Measurements from ENCODE around the gene STOML3. TPM values are rescaled to one million over a fixed set of nuclear protein-coding genes. Genes with fewer than 3 reads are reported as not detected.

The STOML3 gene, protein sequence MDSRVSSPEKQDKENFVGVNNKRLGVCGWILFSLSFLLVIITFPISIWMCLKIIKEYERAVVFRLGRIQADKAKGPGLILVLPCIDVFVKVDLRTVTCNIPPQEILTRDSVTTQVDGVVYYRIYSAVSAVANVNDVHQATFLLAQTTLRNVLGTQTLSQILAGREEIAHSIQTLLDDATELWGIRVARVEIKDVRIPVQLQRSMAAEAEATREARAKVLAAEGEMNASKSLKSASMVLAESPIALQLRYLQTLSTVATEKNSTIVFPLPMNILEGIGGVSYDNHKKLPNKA
- not detected in 2 replicates for total RNA-seq

DNA sequence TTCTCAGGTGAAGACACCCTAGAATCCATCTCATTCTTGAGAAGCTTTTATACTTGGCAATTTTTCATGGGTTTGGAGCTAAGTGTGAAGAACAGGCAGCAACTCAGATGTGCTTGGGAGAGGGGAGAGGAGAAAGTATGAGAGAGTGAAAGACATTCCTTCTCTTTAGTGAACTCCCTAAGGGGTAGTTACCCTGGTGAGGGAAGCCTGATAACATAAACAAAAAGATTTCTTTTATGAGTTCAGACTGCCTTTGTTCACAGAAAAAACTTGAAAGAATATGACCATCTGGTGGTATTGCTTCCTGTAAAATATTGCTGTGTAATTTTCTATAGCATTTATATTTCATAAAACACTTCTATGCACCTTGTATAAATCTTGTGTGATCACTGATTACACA lies at the start of gene STOML3:
Gene STOML3, minus strand, starts transcription at position 139 of the 400 bp plus-strand sequence. Its CDS starts 110 bp downstream, at position 29.
- no peak within 1 kb of the TSS for H3K4me3 Mint-ChIP-seq
- no peaks in the 10 kb centered on the region for H3K27me3 Mint-ChIP-seq (ENCODE audit: insufficient read depth)
- H3K9me3 Mint-ChIP-seq: no peaks in the 10 kb centered on the region
- no peaks in the 10 kb centered on the region for H3K4me1 Mint-ChIP-seq (ENCODE audit: low read depth)
- intact Hi-C loops (cut with micrococcal nuclease): no loop called here
- no peak for DNase-seq (ENCODE audit: low spot score)
- H3K36me3 Mint-ChIP-seq (ENCODE audit: low read depth): no peaks in the 10 kb centered on the region
- no peak within 1 kb of the TSS for H3K27ac Mint-ChIP-seq

DNA sequence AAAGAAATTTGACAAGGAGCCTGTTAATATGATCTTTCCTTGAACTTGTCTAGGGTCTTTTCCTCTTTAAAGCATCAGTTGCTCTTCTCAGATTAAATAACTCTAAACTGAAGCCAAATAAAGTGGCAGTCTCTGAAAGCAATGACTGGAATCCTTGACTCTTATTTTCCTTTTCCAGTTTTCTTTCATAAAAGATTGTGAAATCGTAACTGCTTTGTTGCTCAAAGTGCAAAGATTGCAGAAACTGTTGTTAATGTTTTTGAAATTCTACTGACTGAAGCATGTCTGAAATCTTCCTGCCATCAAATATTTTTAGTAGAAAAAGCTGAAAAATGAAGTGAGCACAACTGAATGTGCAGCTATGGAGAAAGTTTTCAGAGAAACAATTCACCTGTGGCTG lies 49.6 kb upstream of the STOML3 start:
- H3K36me3 Mint-ChIP-seq (ENCODE audit: low read depth): peaks cover 24% of the 10 kb centered on the region
- intact Hi-C loops (cut with micrococcal nuclease): no loop called here
- H3K27me3 Mint-ChIP-seq (ENCODE audit: insufficient read depth): no peaks in the 10 kb centered on the region
- peak overlapping the region; percentile 24 for H3K27ac Mint-ChIP-seq
- DNase-seq (ENCODE audit: low spot score): no peak
- peaks cover 50% of the 10 kb centered on the region for H3K4me1 Mint-ChIP-seq (ENCODE audit: low read depth)
- no peaks in the 10 kb centered on the region for H3K9me3 Mint-ChIP-seq
- H3K4me3 Mint-ChIP-seq: peak overlapping the region; percentile 63

DNA sequence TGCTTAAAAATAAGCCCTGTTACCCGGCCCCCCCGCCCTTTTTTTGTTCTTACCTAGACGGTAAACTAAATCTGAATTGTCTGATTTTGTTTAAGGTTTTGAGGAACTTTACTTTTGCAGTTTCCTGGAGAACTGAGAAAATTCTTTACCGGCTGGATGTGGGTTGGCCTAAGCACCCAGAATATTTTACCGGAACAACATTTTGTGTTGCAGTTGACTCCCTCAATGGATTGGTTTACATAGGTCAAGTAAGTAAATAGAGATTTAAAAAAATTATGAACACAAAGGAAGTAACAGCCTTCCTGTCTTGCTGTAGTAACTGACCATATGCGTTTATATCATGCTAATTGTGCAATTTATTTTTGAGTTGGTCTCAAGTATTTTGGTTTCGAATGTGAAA lies 48.4 kb upstream of the STOML3 start:
- H3K4me3 Mint-ChIP-seq: peak overlapping the region; percentile 91
- intact Hi-C loops (cut with micrococcal nuclease): loop anchor here (2.0 to 5.0 kb wide), 5 partner anchors 158 to 1982 kb away; partner anchors contain the start of genes LHFPL6 and SUPT20H
- H3K27me3 Mint-ChIP-seq (ENCODE audit: insufficient read depth): no peaks in the 10 kb centered on the region
- no peak for DNase-seq (ENCODE audit: low spot score)
- H3K9me3 Mint-ChIP-seq: no peaks in the 10 kb centered on the region
- peaks cover 56% of the 10 kb centered on the region for H3K4me1 Mint-ChIP-seq (ENCODE audit: low read depth)
- H3K27ac Mint-ChIP-seq: peak overlapping the region; percentile 94
- peaks cover 17% of the 10 kb centered on the region for H3K36me3 Mint-ChIP-seq (ENCODE audit: low read depth)

DNA sequence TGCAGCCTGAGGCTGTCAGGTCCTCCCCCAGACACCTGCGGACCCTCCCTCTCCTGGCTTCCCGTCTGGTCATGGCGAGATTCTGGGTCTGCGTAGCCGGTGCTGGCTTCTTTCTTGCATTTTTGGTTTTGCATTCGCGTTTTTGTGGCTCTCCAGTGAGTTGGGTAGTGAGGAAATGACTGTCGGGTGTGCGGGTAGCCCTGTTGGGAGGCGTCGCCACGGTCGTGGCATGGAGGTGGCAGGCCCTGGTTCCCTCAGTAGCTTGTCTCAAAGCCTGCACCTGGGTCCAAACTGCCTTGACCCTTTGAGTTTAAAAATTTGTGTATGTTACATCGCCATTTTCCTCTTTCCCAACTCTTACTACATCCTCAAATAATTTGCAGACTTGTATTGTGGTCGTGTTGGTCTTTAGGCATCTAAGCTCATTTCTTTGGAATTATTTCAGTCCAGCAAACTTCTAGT lies 48.0 kb upstream of the STOML3 start:
- Mint-ChIP-seq H3K4me3 (peak overlapping the region; percentile 91), H3K4me1 (ENCODE audit: low read depth) (peaks cover 58% of the 10 kb centered on the region), H3K27ac (peak overlapping the region; percentile 94), H3K9me3 (no peaks in the 10 kb centered on the region), H3K27me3 (ENCODE audit: insufficient read depth) (no peaks in the 10 kb centered on the region), H3K36me3 (ENCODE audit: low read depth) (peaks cover 15% of the 10 kb centered on the region)
- intact Hi-C loops (cut with micrococcal nuclease): loop anchor here (1.0 to 5.0 kb wide), 10 partner anchors 22 to 1981 kb away; partner anchors contain the start of genes COG6, LHFPL6, SUPT20H and UFM1
- DNase-seq (ENCODE audit: low spot score): peak; percentile 68

DNA sequence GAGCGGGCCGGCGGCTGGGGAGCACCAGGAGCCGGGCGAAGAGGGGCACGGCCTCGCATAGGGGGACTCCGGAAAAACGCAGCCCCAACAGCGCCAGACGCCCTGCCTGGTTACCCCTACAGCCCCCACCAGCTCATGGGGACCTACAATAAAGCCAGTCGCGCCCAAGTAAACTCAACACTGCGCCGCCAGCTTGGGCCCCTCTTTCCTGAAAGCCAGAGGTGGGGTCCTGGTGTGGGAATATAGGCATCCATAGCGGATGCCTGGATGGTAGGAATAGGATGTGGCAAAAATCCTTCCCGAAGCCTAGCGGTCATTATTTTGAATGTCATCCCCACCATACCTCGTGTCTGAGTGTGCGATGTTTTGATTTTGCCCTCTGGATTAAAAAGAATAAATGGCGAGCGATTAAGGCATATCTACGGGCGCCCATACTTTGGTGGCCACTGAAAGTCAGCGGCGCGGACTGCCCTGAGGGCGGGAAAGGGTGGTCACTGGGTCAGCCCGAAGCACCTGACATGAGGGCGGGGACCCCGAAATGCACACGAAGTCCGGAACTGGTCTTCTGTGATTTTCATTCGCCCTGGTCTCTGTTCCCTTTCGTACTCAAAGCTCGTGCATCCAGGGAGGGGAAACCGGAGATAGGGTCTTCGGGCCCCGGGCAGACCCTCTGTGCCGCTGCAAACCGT lies 47.4 kb upstream of the STOML3 start, which contains the start of the genes NHLRC3 and PROSER1:
Gene NHLRC3, plus strand, starts transcription at position 577 of the 689 bp plus-strand sequence. CDS start 184 bp downstream, outside the sequence.
Gene PROSER1, minus strand, starts transcription at position 210 of the 689 bp plus-strand sequence. CDS start 847 bp downstream, outside the sequence.
- Mint-ChIP-seq H3K9me3 (no peaks in the 10 kb centered on the region), H3K4me3 (peak within 1 kb of the TSS; percentile 91), H3K36me3 (ENCODE audit: low read depth) (peaks cover 15% of the 10 kb centered on the region), H3K27me3 (ENCODE audit: insufficient read depth) (no peaks in the 10 kb centered on the region), H3K27ac (peak within 1 kb of the TSS; percentile 94), H3K4me1 (ENCODE audit: low read depth) (peaks cover 64% of the 10 kb centered on the region)
- DNase-seq (ENCODE audit: low spot score): peak; percentile 68
- intact Hi-C loops (cut with micrococcal nuclease): loop anchor here (1.0 to 5.0 kb wide), 10 partner anchors 22 to 1981 kb away; partner anchors contain the start of genes COG6, LHFPL6, SUPT20H and UFM1

DNA sequence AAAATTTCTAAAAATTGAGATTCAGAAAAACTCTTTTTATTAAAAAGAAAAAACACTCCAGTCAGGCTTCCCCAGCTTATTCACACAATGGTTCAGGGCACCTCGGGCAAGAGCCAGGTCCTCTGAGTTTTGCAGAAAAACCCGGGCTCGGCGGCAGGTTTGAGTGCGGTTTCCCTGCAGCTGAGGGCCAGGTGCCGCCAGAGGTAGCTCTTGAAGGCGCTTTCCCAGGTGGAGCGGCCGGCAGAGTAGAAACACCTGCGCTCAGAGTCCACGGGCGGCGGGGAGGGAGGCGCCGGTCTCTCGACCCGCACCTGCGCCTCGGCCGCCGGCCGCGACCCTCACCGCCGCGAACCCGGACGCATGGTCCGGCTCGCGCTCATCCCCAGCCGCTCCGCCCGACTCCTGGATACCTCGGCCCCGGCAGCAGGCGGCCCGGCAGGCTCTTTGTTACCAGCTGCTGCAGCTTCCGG lies 46.8 kb upstream of the STOML3 start:
- peaks cover 13% of the 10 kb centered on the region for H3K36me3 Mint-ChIP-seq (ENCODE audit: low read depth)
- no peaks in the 10 kb centered on the region for H3K27me3 Mint-ChIP-seq (ENCODE audit: insufficient read depth)
- H3K27ac Mint-ChIP-seq: peak overlapping the region; percentile 94
- H3K4me3 Mint-ChIP-seq: peak overlapping the region; percentile 91
- H3K9me3 Mint-ChIP-seq: no peaks in the 10 kb centered on the region
- H3K4me1 Mint-ChIP-seq (ENCODE audit: low read depth): peaks cover 65% of the 10 kb centered on the region
- intact Hi-C loops (cut with micrococcal nuclease): loop anchor here (5.0 kb wide), 4 partner anchors 565 to 1980 kb away; partner anchors contain the start of genes LHFPL6 and SUPT20H
- DNase-seq (ENCODE audit: low spot score): no peak

DNA sequence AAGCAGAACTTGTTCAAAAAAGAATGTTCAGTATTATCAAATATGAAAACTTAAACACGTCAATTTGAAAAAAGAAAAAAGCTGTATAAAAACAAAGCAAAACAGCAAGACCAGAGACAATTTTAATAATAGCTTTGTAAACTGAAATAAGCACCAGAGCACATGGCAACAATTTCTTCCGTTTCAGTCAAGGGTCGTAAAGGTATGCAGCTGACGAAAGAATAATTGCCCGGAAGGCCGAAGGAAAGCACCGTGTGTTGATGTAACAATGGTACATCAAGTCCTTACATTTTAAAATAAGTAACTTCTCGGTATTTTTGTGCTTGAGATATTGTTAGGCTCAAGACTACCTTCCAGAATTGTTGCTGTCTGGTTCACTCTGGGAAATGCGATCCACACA lies 45.6 kb upstream of the STOML3 start:
- DNase-seq (ENCODE audit: low spot score): no peak
- intact Hi-C loops (cut with micrococcal nuclease): loop anchor here (5.0 kb wide), 4 partner anchors 566 to 1979 kb away; partner anchors contain the start of genes LHFPL6 and SUPT20H
- Mint-ChIP-seq H3K4me3 (peak overlapping the region; percentile 91), H3K27ac (peak overlapping the region; percentile 92), H3K9me3 (no peaks in the 10 kb centered on the region), H3K27me3 (ENCODE audit: insufficient read depth) (no peaks in the 10 kb centered on the region), H3K4me1 (ENCODE audit: low read depth) (peaks cover 66% of the 10 kb centered on the region), H3K36me3 (ENCODE audit: low read depth) (peaks cover 12% of the 10 kb centered on the region)

DNA sequence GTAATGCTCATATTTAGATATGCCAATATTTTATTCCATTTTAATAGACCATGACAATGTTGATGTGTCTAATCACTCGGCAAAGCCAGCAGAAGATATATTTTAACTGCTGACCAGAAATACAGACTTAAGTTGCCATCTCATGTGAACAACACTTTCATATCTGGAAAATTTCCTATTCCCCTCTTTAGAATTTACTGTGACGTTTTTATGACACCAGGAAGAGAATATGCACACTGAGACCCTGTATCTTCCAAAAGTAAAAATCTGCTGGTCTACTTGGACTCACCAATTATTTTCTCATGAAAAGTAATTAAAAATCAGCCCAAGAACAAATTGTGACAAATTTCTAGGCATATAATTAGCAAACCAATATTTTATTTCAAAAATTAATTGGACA lies 45.2 kb upstream of the STOML3 start:
- intact Hi-C loops (cut with micrococcal nuclease): loop anchor here (5.0 kb wide), 4 partner anchors 567 to 1978 kb away; partner anchors contain the start of genes LHFPL6 and SUPT20H
- H3K4me1 Mint-ChIP-seq (ENCODE audit: low read depth): peaks cover 62% of the 10 kb centered on the region
- DNase-seq (ENCODE audit: low spot score): no peak
- H3K9me3 Mint-ChIP-seq: no peaks in the 10 kb centered on the region
- H3K36me3 Mint-ChIP-seq (ENCODE audit: low read depth): peaks cover 11% of the 10 kb centered on the region
- no peaks in the 10 kb centered on the region for H3K27me3 Mint-ChIP-seq (ENCODE audit: insufficient read depth)
- H3K4me3 Mint-ChIP-seq: peak overlapping the region; percentile 91
- H3K27ac Mint-ChIP-seq: peak overlapping the region; percentile 38

DNA sequence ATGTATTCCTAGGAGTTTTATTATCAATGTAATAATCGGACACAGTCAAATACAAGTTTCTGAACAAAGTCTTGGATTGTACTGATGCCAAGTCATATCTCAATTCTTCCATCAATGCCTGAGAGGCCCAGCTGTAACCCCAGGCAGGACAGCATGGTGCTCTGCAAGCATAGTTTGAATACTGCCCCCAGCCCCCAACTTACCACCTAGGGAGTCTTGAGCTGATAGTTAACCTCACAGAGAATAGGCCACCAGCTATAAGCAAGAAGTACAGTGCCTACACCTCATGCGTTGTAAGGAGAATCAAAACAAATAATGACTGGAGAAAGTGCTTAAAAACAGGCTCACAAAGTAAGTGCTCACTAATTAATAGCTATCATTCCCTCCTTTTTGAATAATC lies 44.6 kb upstream of the STOML3 start:
- H3K36me3 Mint-ChIP-seq (ENCODE audit: low read depth): peaks cover 7% of the 10 kb centered on the region
- intact Hi-C loops (cut with micrococcal nuclease): loop anchor here (5.0 kb wide), 4 partner anchors 567 to 1978 kb away; partner anchors contain the start of genes LHFPL6 and SUPT20H
- no peaks in the 10 kb centered on the region for H3K27me3 Mint-ChIP-seq (ENCODE audit: insufficient read depth)
- peak overlapping the region; percentile 91 for H3K4me3 Mint-ChIP-seq
- H3K4me1 Mint-ChIP-seq (ENCODE audit: low read depth): peaks cover 57% of the 10 kb centered on the region
- no peak for DNase-seq (ENCODE audit: low spot score)
- H3K9me3 Mint-ChIP-seq: no peaks in the 10 kb centered on the region
- peak overlapping the region; percentile 38 for H3K27ac Mint-ChIP-seq

DNA sequence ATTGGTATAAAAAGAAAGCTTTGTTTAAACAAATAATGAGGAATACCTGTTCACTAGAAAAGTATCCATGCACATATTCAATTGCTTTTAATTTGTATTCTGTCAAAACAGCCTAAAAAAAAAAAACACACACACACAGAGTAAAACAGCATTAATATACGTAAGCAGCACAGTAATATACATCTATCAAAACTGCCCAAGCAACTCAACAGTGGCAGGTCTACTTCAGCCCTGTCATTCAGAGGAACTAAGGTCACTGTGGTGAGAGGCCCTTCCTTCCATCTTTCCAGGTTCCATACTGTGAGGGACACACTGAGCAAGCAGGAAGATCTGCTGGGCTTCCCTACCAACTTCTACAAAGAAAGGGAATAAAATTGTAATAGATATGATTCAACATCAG lies 43.5 kb upstream of the STOML3 start:
- no peaks in the 10 kb centered on the region for H3K27me3 Mint-ChIP-seq (ENCODE audit: insufficient read depth)
- no peak overlapping the region for H3K4me3 Mint-ChIP-seq
- peaks cover 50% of the 10 kb centered on the region for H3K4me1 Mint-ChIP-seq (ENCODE audit: low read depth)
- H3K36me3 Mint-ChIP-seq (ENCODE audit: low read depth): peaks cover 9% of the 10 kb centered on the region
- H3K27ac Mint-ChIP-seq: no peak overlapping the region
- DNase-seq (ENCODE audit: low spot score): no peak
- H3K9me3 Mint-ChIP-seq: no peaks in the 10 kb centered on the region
- intact Hi-C loops (cut with micrococcal nuclease): no loop called here

DNA sequence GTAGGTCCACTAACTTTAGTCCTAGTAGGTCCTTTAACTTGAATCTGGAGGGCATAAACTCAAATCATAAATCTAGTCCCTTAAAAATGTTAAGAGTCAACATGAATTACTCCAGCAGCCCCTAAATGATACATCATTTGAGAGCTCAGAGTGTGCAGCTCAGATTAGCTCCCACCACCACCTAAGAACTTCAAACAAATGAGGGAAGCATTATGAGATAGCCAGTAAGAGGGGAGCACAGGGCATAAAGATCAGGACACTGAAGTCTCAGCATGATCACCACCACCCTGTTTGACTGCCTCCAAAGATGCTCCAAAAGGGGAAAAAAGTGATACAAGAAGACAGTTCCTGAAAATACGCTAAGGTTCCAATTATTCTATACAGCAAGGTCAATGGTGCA lies 41.5 kb upstream of the STOML3 start:
- H3K4me3 Mint-ChIP-seq: no peak overlapping the region
- intact Hi-C loops (cut with micrococcal nuclease): no loop called here
- no peak for DNase-seq (ENCODE audit: low spot score)
- peaks cover 48% of the 10 kb centered on the region for H3K4me1 Mint-ChIP-seq (ENCODE audit: low read depth)
- H3K9me3 Mint-ChIP-seq: no peaks in the 10 kb centered on the region
- H3K27ac Mint-ChIP-seq: no peak overlapping the region
- H3K27me3 Mint-ChIP-seq (ENCODE audit: insufficient read depth): no peaks in the 10 kb centered on the region
- peaks cover 15% of the 10 kb centered on the region for H3K36me3 Mint-ChIP-seq (ENCODE audit: low read depth)

DNA sequence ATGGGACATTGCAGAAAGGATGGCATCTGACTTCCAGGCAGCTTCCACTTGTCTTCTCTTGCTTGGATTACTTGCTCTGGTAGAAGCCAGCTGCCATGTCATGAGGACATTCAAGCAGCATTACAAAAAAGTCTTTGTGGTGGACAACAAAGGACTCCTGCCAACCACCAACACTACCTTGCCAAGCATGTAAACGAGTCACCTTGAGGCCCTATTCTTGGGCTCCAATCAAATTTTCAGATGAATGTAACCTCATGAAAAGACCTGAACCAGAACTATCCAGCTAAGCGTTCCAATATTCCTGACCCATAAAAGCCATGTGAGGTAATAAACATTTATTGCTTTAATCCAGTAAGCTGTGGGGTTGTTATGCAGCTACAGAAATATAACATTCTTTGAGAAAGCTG lies 34.8 kb upstream of the STOML3 start:
- Mint-ChIP-seq H3K27me3 (ENCODE audit: insufficient read depth) (no peaks in the 10 kb centered on the region), H3K9me3 (no peaks in the 10 kb centered on the region), H3K4me3 (no peak overlapping the region), H3K4me1 (ENCODE audit: low read depth) (peaks cover 4% of the 10 kb centered on the region), H3K27ac (no peak overlapping the region), H3K36me3 (ENCODE audit: low read depth) (peaks cover 51% of the 10 kb centered on the region)
- DNase-seq (ENCODE audit: low spot score): no peak
- intact Hi-C loops (cut with micrococcal nuclease): no loop called here

Measured in activated T-helper 1 cell treated with anti-CD3 and anti-CD28 coated beads, Interleukin-12 subunit alpha, Interleukin-12 subunit beta, Interleukin-2, Interleukin-4 antibody, amounts not matched to agents 30 ng/mL and 10 ng/mL and 1 ng/mL, durations not matched to agents 14 hours and 24 hours and 36 hours (primary cell).